Measurements from ENCODE around the gene ENTPD8. TPM values are rescaled to one million over a fixed set of nuclear protein-coding genes. Genes with fewer than 3 reads are reported as not detected.

The ENTPD8 gene
- total RNA-seq, 1 experiment from 2014 or later, result 0.77 TPM

- WGBS (ENCODE audit: extremely low coverage, insufficient read length, low lambda C conversion rate), result no CpG with 5 or more reads among the region's 41 CpGs
- Mint-ChIP-seq H3K4me3 (no peak overlapping the region), H3K27me3 (ENCODE audit: low read depth) (peaks cover 1% of the 10 kb centered on the region), H3K36me3 (ENCODE audit: insufficient read depth in 1 of 3, low read depth in 3 of 3) (no peaks in the 10 kb centered on the region), H3K4me1 (no peaks in the 10 kb centered on the region), H3K27ac (peak overlapping the region in 2 of 3 experiments; percentile 40 to 53; a peak in 1 of 7 replicates), H3K9me3 (peaks cover 2 to 7% of the 10 kb centered on the region in 2 experiments; a peak in 1 of 5 replicates)
- Histone ChIP-seq H2BK5ac (ENCODE audit: insufficient read length, low read length) (no peak overlapping the region), H2BK15ac (ENCODE audit: low read depth, low read length) (no peak overlapping the region), H3K56ac (ENCODE audit: insufficient read length, low read depth, low read length) (no peak overlapping the region), H3K27me3 (ENCODE audit: insufficient read depth, low read length) (no peaks in the 10 kb centered on the region), H3K18ac (ENCODE audit: insufficient read length, low read depth, low read length) (no peak overlapping the region), H3K27ac (ENCODE audit: insufficient read length, low read depth, low read length) (no peak overlapping the region), H4K5ac (ENCODE audit: insufficient read length, low read depth, low read length) (no peak overlapping the region), H2BK20ac (ENCODE audit: low read depth, low read length, poor library complexity, severe bottlenecking) (no peak overlapping the region), H3K4me2 (ENCODE audit: insufficient read depth, insufficient read length, low read length) (no peak overlapping the region), H4K20me1 (ENCODE audit: control insufficient read depth, insufficient read depth, insufficient read length) (no peaks in the 10 kb centered on the region), H2BK12ac (ENCODE audit: insufficient read length, low read depth, low read length) (no peak overlapping the region), H4K91ac (ENCODE audit: insufficient read length, low read depth, low read length) (no peak overlapping the region), H3K4me1 (ENCODE audit: insufficient read depth, low read length) (no peaks in the 10 kb centered on the region), H3K79me1 (ENCODE audit: insufficient read depth, low read depth, low read length, poor library complexity, severe bottlenecking) (no peaks in the 10 kb centered on the region), H2AFZ (ENCODE audit: low read length) (no peak overlapping the region), H3K23me2 (ENCODE audit: insufficient read length, low read depth, low read length, poor library complexity, severe bottlenecking) (no peaks in the 10 kb centered on the region), H4K8ac (replicated peaks; ENCODE audit: insufficient read length, low read depth, low read length) (no peak overlapping the region), H3K14ac (ENCODE audit: insufficient read depth, low read length) (no peak overlapping the region; the same call in 1 of the 2 replicates), H3T11ph (ENCODE audit: low read length) (no peak overlapping the region), H3K9me3 (ENCODE audit: control insufficient read depth, low read depth, low read length) (no peaks in the 10 kb centered on the region), H3K23ac (ENCODE audit: insufficient read length, low read depth, low read length) (no peak overlapping the region), H3K9ac (ENCODE audit: extremely low read depth, insufficient read length, low read length) (no peak overlapping the region), H3K4ac (ENCODE audit: low read depth, low read length) (no peak overlapping the region), H2BK120ac (ENCODE audit: low read depth, low read length, poor library complexity, severe bottlenecking) (no peak overlapping the region), H2AK5ac (ENCODE audit: insufficient read length, low read length) (no peak overlapping the region), H3K79me2 (ENCODE audit: insufficient read depth, low read length) (no peaks in the 10 kb centered on the region)
- TF ChIP-seq CTCF (conservative IDR thresholded peaks at IDR 0.05), result no peak
- DNase-seq, result peak; percentile 19
Measured at GRCh38 chr9:137487454-137488326, 46.5 kb upstream of the ENTPD8 start.

Measured in H9 (cell line).